Measurements from ENCODE around the gene PLEKHG2. TPM values are rescaled to one million over a fixed set of nuclear protein-coding genes. Genes with fewer than 3 reads are reported as not detected.
A peak's percentile ranks its signal among the peaks of the same experiment; 100 is the strongest.

Gene PLEKHG2
- total and polyA plus RNA-seq, 12 donors, result 3.6 to 44.8 (median 17.1) TPM

DNA sequence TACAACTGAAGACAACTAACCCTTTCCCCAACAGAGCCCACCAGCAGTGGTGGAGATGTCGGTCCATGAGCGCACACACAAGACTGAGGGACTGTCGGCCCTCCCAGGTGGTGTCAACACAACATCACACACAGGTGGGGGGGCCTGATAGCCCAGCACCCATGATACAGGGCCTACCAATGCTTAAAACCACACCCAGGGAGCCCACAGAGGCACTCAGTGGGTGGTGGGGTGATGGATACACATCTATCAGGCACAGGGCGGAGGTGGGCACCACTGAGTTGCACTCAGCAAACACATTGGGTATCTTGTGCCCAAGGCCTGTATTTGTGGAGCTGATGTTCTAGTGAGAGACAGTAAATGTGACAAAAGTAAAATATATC lies 12.8 kb upstream of the PLEKHG2 start:
- 89 to 98% (median 95%) methylated on average over 4 of the region's 4 CpGs for WGBS, 4 donors
- DNase-seq, result no peak
- Histone ChIP-seq H3K4me3 (no peak overlapping the region), H3K27me3 (no peaks in the 10 kb centered on the region), H3K27ac (peak overlapping the region in 1 of 5 donors; percentile 86), H3K4me1 (replicated peaks in 1 of 2) (peaks cover 35 to 52% of the 10 kb centered on the region in 2 donors), H3K9me3 (replicated peaks in 1 of 3) (no peaks in the 10 kb centered on the region), H3K36me3 (replicated peaks in 1 of 2) (peaks cover 0 to 3% of the 10 kb centered on the region in 2 donors)
- no peak for TF ChIP-seq POLR2A (IDR thresholded peaks at IDR 0.05)
- TF ChIP-seq, protein P1, sequence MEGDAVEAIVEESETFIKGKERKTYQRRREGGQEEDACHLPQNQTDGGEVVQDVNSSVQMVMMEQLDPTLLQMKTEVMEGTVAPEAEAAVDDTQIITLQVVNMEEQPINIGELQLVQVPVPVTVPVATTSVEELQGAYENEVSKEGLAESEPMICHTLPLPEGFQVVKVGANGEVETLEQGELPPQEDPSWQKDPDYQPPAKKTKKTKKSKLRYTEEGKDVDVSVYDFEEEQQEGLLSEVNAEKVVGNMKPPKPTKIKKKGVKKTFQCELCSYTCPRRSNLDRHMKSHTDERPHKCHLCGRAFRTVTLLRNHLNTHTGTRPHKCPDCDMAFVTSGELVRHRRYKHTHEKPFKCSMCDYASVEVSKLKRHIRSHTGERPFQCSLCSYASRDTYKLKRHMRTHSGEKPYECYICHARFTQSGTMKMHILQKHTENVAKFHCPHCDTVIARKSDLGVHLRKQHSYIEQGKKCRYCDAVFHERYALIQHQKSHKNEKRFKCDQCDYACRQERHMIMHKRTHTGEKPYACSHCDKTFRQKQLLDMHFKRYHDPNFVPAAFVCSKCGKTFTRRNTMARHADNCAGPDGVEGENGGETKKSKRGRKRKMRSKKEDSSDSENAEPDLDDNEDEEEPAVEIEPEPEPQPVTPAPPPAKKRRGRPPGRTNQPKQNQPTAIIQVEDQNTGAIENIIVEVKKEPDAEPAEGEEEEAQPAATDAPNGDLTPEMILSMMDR (IDR thresholded peaks at IDR 0.05), result no peak
- intact Hi-C loops (cut with DNase I), result no loop called here

DNA sequence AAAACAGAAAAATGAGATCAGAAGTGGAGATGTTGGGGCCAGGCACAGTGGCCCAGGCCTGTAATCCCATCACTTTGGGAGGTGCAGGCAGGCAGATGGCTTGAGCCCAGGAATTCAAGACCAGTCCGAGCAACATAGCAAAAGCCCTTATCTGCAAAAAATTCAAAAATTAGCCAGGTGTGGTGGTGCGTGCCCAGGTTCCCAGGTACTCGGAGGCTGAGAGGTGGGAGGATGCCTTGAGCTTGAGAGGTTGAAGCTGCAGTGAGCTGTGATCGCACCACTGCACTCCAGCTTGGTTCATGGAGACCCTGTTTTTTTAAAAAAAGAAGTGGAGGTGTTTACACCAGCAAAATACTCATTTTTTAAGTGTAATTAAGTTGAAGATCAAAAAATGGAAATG lies 12.4 kb upstream of the PLEKHG2 start:
- H3K36me3 ChIP-seq (replicated peaks in 1 of 2), result peaks cover 0 to 3% of the 10 kb centered on the region in 2 donors
- H3K9me3 ChIP-seq (replicated peaks in 1 of 3), result no peaks in the 10 kb centered on the region
- H3K27ac ChIP-seq, result no peak overlapping the region
- TF ChIP-seq, protein P1 (IDR thresholded peaks at IDR 0.05), result no peak
- intact Hi-C loops (cut with DNase I), result no loop called here
- H3K4me3 ChIP-seq, result no peak overlapping the region
- H3K27me3 ChIP-seq, result no peaks in the 10 kb centered on the region
- DNase-seq, result no peak
- WGBS, 4 donors, result 80 to 94% (median 92%) methylated on average over 4 of the region's 4 CpGs
- peaks cover 35 to 52% of the 10 kb centered on the region in 2 donors for H3K4me1 ChIP-seq (replicated peaks in 1 of 2)

DNA sequence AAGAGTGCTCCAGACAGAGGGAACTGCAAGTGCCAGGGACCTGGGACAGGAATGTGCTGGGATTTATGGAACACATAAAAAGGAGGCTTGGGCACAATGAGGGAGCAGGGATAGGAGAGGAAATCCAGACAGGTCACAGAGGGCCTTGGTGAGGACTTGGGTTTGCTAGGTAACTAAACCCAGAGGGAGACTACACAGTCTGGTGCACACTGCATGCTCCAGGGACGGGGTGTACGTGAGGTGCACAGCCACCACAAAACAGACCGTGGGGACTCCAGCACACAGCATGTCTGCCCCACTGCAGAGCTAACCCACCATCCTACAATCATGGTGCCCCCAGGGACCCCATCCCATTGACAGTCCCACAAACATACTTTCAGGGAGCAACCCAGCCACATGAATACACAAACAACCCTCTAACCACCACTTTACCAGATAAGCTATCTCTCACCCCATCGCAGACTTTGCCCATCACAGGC lies 11.4 kb upstream of the PLEKHG2 start:
- peak in 1 of 7 donors; percentile 45 for DNase-seq
- no peaks in the 10 kb centered on the region for H3K27me3 ChIP-seq
- TF ChIP-seq, protein P1 (IDR thresholded peaks at IDR 0.05), result no peak
- TF ChIP-seq POLR2A (IDR thresholded peaks at IDR 0.05), result no peak
- no peak overlapping the region for H3K4me3 ChIP-seq
- intact Hi-C loops (cut with DNase I), result no loop called here
- H3K9me3 ChIP-seq (replicated peaks in 1 of 3), result no peaks in the 10 kb centered on the region
- peaks cover 35 to 61% of the 10 kb centered on the region in 2 donors for H3K4me1 ChIP-seq (replicated peaks in 1 of 2)
- peak overlapping the region; percentile 93 to 100 (median 98) for H3K27ac ChIP-seq
- H3K36me3 ChIP-seq (replicated peaks in 1 of 2), result peaks cover 0 to under 1% of the 10 kb centered on the region in 2 donors
- WGBS, 4 donors, result 40 to 55% (median 47%) methylated on average over 3 to 4 of the region's 4 CpGs

DNA sequence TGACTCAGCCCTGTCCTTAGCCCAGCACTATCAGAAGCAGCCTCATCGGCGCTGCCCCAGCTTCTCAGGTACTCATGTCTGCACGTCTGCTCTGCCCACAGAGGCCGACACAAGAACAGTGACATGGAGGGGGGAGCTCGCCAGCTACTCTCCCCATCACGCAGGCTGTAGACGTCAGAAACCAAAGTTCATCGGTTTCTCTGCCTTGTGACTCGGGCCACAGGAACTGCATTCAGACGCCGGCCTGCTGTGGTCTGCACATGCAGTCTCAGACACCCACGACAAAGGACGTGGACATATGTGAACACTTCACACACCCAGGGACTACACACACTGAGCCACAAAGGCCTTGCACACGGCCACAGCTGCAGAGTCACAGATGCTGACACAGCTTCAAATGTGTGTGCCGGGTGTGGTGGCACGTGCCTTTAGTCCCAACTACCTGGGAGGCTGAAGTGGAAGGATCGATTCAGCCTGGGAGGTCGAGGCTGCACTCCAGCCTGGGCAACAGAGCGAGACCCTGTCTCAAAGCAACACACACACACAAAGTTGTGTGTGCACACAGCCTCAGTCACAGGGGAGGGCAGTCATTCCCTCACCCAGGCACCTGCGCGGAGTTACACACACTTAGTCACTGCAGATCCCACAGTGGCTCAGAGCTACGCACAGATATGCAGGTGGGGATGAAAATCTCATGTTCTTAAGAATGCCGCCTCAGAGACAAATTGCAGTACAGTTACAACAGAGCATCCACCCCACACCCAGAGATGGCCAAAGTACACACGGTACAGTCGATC lies 10.7 kb upstream of the PLEKHG2 start:
- Histone ChIP-seq H3K4me3 (no peak overlapping the region), H3K27ac (peak overlapping the region; percentile 93 to 100 (median 98)), H3K36me3 (replicated peaks in 1 of 2) (no peaks in the 10 kb centered on the region), H3K9me3 (replicated peaks in 1 of 3) (no peaks in the 10 kb centered on the region), H3K4me1 (replicated peaks in 1 of 2) (peaks cover 35 to 62% of the 10 kb centered on the region in 2 donors), H3K27me3 (no peaks in the 10 kb centered on the region)
- intact Hi-C loops (cut with DNase I), result no loop called here
- 24 to 39% (median 28%) methylated on average over 13 to 25 of the region's 25 CpGs for WGBS, 4 donors
- peak; percentile 74 to 92 (median 89) for DNase-seq
- TF ChIP-seq POLR2A (IDR thresholded peaks at IDR 0.05), result peak; percentile 34 to 69
- TF ChIP-seq, protein P1 (IDR thresholded peaks at IDR 0.05), result peak in 2 of 6 experiments; percentile 4 to 11
